GM10248 (cell line): ENCODE measurements around the gene ACAP3.

ENCODE experiments used
- CTCF ChIA-PET: fragments of 300-600 bp; sonication (Branson Sonifier 250); formaldehyde crosslinking; extraction: SDS; loops from one replicate; lab custom pipeline; 2021; ENCODE audit warnings: antibody characterized with exemption; lab: Yijun Ruan, JAX
- POLR2A ChIA-PET: fragments of 350-650 bp; sonication (Branson Sonifier 250); formaldehyde crosslinking; extraction: SDS; loops from one replicate; lab custom pipeline; 2020; ENCODE audit warnings: antibody characterized with exemption; lab: Yijun Ruan, JAX
- DNase-seq: peaks from one replicate; pipeline ENCODE4 v3.0.0; 2012; ENCODE audit errors: extremely low spot score
- CTCF ChIP-seq: IDR thresholded peaks from 2 replicates; pipeline ENCODE4 v1.5.1; 2012; ENCODE audit warnings: mild to moderate bottlenecking, low read depth; ENCODE audit errors: extremely low read depth, missing control alignments, control extremely low read depth

The ACAP3 gene

GRCh38 chr1:1243266-1243660 lies 64.5 kb downstream of the ACAP3 start:
- ChIA-PET CTCF (interaction anchor here (0.7 to 1.2 kb wide), 4 partner anchors 27 to 211 kb away, joined by 3 to 4 read pairs (median 3); no protein-coding TSS in a partner anchor), POLR2A (no interaction called here)
- no peak for TF ChIP-seq CTCF
- DNase-seq = no peak

- ChIA-PET CTCF (interaction anchor here (0.7 to 1.7 kb wide), 6 partner anchors 11 to 209 kb away, joined by 3 to 4 read pairs (median 3); no protein-coding TSS in a partner anchor), POLR2A (no interaction called here)
- TF ChIP-seq CTCF = no peak
Measured at GRCh38 chr1:1242461-1243265, 65.1 kb downstream of the ACAP3 start.

More at GRCh38 chr1:1242461-1243265, 65.1 kb downstream of the ACAP3 start:
- DNase-seq = no peak
